Measurements from ENCODE around the gene BTBD7.

Gene BTBD7

DNA sequence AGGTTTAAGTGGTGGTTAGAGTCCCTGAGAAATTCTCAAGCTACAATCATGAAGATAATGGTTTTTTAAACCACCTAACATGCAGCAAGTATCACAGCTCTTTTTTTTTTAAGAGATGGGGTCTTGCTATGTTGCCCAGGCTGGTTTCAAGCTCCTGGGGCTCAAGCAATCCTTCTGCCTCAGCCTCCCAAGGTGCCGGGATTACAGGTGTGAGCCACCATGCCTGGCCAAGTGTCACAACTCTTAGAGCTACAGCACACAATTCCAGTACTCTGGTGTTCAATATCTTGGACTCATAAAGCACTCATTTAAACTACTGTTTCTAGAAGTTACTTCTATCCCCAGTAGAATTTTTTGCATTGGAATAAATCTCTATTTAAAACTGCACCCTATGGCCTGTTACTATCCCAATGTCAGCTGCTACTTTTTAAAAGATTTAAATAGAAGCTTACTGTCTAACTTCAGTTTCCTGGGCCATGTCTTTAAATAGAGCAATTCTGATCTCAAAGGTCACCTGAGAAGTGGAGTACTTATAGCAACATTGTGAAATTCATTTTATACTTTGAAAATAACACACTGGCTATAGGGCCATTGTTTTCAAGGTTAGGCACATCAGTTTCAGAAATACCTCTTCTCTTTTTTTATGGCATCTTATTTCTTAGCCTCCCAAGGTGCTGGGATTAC lies 137.4 kb downstream of the BTBD7 start:
- TF ChIP-seq, protein P1, sequence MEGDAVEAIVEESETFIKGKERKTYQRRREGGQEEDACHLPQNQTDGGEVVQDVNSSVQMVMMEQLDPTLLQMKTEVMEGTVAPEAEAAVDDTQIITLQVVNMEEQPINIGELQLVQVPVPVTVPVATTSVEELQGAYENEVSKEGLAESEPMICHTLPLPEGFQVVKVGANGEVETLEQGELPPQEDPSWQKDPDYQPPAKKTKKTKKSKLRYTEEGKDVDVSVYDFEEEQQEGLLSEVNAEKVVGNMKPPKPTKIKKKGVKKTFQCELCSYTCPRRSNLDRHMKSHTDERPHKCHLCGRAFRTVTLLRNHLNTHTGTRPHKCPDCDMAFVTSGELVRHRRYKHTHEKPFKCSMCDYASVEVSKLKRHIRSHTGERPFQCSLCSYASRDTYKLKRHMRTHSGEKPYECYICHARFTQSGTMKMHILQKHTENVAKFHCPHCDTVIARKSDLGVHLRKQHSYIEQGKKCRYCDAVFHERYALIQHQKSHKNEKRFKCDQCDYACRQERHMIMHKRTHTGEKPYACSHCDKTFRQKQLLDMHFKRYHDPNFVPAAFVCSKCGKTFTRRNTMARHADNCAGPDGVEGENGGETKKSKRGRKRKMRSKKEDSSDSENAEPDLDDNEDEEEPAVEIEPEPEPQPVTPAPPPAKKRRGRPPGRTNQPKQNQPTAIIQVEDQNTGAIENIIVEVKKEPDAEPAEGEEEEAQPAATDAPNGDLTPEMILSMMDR (IDR thresholded peaks at IDR 0.05; ENCODE audit: insufficient read depth, low read length, poor library complexity, severe bottlenecking) = no peak
- H3K9ac ChIP-seq (ENCODE audit: low read length) = no peak overlapping the region
- H3K36me3 ChIP-seq (ENCODE audit: low read length) = peaks cover 17% of the 10 kb centered on the region; the same call in 1 of the 2 replicates
- H3K9me2 ChIP-seq (replicated peaks; ENCODE audit: insufficient read depth, low read length) = no peaks in the 10 kb centered on the region
- H3K4me2 ChIP-seq (ENCODE audit: low read depth, low read length, poor library complexity, severe bottlenecking) = no peak overlapping the region
- H2AFZ ChIP-seq (ENCODE audit: low read depth, low read length, severe bottlenecking) = no peak overlapping the region
- H3K9me3 ChIP-seq (ENCODE audit: insufficient read depth, low read length) = no peaks in the 10 kb centered on the region
- no peaks in the 10 kb centered on the region for H4K20me1 ChIP-seq (ENCODE audit: low read depth, low read length)
- H3K79me2 ChIP-seq (ENCODE audit: insufficient read depth, low read length) = peaks cover 6% of the 10 kb centered on the region; the same call in 1 of the 2 replicates
- no peak overlapping the region for H3K27ac ChIP-seq (ENCODE audit: low read depth, low read length)
- H3F3A ChIP-seq (ENCODE audit: insufficient read depth) = peaks cover 22% of the 10 kb centered on the region; the same call in 1 of the 2 replicates
- H3K4me3 ChIP-seq (ENCODE audit: insufficient read depth, low read length, poor library complexity, severe bottlenecking) = no peak overlapping the region
- no peaks in the 10 kb centered on the region for H3K27me3 ChIP-seq (ENCODE audit: low read length)

Data from SU-DHL-6 (cell line).